HL-60 (cell line): ENCODE data around the gene GOLIM4.

Experiments
- DNase-seq, 2 experiments: peaks; one replicate each; pipeline ENCODE4 v3.0.0-alpha.2; 2010 to 2020; ENCODE audit warnings: low read depth in 1 of 2, low spot score in 1 of 2
- H3K27ac ChIP-seq: fragments of 250-450 bp; sonication (Bioruptor Pico); replicated peaks from 2 replicates; pipeline ENCODE4 v1.5.1; 2020; ENCODE audit warnings: mild to moderate bottlenecking, moderate library complexity
- H3K27me3 ChIP-seq: fragments of 250-450 bp; sonication (Bioruptor Pico); 2 replicates; pipeline ENCODE4 v1.5.1; 2021; ENCODE audit warnings: mild to moderate bottlenecking, moderate library complexity; ENCODE audit not compliant: insufficient read depth, poor library complexity, severe bottlenecking
- H3K4me3 ChIP-seq: replicated peaks from 2 replicates; pipeline ENCODE4 v1.5.1; 2011; ENCODE audit warnings: mild to moderate bottlenecking, control low read depth, low read length; ENCODE audit not compliant: insufficient read depth
- GABPA ChIP-seq: IDR thresholded peaks from 2 replicates; pipeline ENCODE4 v1.6.1; 2012; ENCODE audit warnings: low read depth
- POLR2AphosphoS5 ChIP-seq: IDR thresholded peaks from 2 replicates; pipeline ENCODE4 v1.6.1; 2012; ENCODE audit warnings: low read depth
- SPI1 ChIP-seq: IDR thresholded peaks from 2 replicates; pipeline ENCODE4 v1.6.1; 2012; ENCODE audit warnings: low read depth, mild to moderate bottlenecking, borderline replicate concordance
- TF ChIP-seq, protein P1 (sequence below): IDR thresholded peaks from 2 replicates; pipeline ENCODE4 v1.6.1; 2012; ENCODE audit warnings: low read depth; ENCODE audit not compliant: insufficient replicate concordance
- TF ChIP-seq, protein P2 (sequence below): IDR thresholded peaks from one replicate; pipeline ENCODE4 v1.5.1; 2011; ENCODE audit warnings: low read length, control low read depth, inconsistent platforms; ENCODE audit not compliant: insufficient read depth

Gene GOLIM4

DNA sequence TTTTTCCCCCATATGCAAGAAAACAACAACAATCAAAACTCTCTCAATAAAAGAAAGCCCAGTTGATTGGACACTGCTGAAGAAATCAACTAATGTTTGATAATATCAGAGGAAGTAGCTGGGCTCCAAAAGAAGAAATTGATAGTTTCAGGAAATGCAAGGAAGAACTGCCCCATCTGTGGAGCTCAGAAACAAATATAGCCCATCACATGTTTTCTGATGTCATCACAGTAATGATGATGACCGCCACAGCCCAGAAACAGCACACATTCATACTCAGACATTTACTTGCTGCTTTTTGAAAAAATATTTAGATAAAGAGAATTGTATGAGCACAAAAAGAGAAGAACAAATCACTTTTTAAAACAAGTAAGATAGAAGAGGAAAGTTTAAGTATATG lies 67.6 kb downstream of the GOLIM4 start:
- Histone ChIP-seq H3K4me3 (no peak overlapping the region), H3K27ac (no peak overlapping the region), H3K27me3 (no peaks in the 10 kb centered on the region)
- TF ChIP-seq GABPA (no peak), SPI1 (no peak), POLR2AphosphoS5 (no peak)
- TF ChIP-seq, protein P1, sequence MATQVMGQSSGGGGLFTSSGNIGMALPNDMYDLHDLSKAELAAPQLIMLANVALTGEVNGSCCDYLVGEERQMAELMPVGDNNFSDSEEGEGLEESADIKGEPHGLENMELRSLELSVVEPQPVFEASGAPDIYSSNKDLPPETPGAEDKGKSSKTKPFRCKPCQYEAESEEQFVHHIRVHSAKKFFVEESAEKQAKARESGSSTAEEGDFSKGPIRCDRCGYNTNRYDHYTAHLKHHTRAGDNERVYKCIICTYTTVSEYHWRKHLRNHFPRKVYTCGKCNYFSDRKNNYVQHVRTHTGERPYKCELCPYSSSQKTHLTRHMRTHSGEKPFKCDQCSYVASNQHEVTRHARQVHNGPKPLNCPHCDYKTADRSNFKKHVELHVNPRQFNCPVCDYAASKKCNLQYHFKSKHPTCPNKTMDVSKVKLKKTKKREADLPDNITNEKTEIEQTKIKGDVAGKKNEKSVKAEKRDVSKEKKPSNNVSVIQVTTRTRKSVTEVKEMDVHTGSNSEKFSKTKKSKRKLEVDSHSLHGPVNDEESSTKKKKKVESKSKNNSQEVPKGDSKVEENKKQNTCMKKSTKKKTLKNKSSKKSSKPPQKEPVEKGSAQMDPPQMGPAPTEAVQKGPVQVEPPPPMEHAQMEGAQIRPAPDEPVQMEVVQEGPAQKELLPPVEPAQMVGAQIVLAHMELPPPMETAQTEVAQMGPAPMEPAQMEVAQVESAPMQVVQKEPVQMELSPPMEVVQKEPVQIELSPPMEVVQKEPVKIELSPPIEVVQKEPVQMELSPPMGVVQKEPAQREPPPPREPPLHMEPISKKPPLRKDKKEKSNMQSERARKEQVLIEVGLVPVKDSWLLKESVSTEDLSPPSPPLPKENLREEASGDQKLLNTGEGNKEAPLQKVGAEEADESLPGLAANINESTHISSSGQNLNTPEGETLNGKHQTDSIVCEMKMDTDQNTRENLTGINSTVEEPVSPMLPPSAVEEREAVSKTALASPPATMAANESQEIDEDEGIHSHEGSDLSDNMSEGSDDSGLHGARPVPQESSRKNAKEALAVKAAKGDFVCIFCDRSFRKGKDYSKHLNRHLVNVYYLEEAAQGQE = no peak
- TF ChIP-seq, protein P2, sequence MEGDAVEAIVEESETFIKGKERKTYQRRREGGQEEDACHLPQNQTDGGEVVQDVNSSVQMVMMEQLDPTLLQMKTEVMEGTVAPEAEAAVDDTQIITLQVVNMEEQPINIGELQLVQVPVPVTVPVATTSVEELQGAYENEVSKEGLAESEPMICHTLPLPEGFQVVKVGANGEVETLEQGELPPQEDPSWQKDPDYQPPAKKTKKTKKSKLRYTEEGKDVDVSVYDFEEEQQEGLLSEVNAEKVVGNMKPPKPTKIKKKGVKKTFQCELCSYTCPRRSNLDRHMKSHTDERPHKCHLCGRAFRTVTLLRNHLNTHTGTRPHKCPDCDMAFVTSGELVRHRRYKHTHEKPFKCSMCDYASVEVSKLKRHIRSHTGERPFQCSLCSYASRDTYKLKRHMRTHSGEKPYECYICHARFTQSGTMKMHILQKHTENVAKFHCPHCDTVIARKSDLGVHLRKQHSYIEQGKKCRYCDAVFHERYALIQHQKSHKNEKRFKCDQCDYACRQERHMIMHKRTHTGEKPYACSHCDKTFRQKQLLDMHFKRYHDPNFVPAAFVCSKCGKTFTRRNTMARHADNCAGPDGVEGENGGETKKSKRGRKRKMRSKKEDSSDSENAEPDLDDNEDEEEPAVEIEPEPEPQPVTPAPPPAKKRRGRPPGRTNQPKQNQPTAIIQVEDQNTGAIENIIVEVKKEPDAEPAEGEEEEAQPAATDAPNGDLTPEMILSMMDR = no peak
- DNase-seq = no peak

DNA sequence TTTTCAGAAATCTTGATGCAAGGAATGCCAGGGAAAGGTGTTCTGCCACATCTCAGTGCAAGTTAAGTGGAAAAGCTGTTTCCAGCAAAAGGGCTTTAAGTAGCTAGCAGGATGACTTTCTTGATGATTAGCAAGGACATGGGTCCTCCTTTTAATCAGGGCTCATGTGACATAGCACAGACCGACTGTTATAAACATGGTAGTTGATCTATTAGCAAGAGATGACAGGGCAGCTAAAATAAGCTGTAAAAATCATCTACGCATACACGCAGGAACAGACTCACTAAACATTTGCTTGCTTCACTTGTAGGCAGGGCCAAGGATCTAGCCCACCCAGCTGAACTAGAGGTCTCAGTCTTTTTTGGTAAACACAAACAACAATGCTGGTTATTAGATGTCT lies 69.0 kb downstream of the GOLIM4 start:
- TF ChIP-seq, protein P2 = no peak
- TF ChIP-seq SPI1 = no peak
- no peak for TF ChIP-seq POLR2AphosphoS5
- no peak for TF ChIP-seq GABPA
- TF ChIP-seq, protein P1 = no peak

DNA sequence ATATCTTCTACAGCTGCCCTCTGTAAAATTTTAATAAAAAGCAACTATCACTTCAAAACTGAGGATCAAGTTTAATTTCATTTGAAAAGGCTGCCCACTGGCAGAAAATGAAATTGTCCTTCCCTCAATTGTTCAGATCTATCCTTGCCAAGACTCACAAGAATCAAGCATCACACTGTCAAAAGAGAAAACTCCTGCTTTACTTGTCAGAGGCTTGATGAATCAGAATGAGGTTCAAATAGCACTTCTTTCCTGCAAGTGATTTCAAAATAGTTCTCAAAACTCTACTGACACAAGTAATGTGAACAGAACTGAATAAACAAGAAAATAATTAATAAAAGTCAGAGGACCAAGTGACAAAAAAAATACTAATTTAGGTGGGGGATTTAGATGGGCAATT lies 70.6 kb downstream of the GOLIM4 start:
- Histone ChIP-seq H3K27me3 (no peaks in the 10 kb centered on the region), H3K27ac (no peak overlapping the region), H3K4me3 (no peak overlapping the region)
- no peak for TF ChIP-seq GABPA
- TF ChIP-seq, protein P2 = no peak
- no peak for TF ChIP-seq SPI1
- TF ChIP-seq POLR2AphosphoS5 = no peak
- TF ChIP-seq, protein P1 = no peak
- no peak for DNase-seq

More for the DNA sequence above, 69.0 kb downstream of the GOLIM4 start:
- no peak for DNase-seq
- Histone ChIP-seq H3K27me3 (no peaks in the 10 kb centered on the region), H3K4me3 (no peak overlapping the region), H3K27ac (no peak overlapping the region)
